Retinal pigment epithelial cell (primary cell): ENCODE results near the gene GIPC2.

Source experiments
- DNase-seq: peaks from one replicate; pipeline ENCODE4 v3.0.0-alpha.2; 2010; ENCODE audit warnings: low read depth
- H3K4me3 ChIP-seq: 2 replicates; pipeline ENCODE4 v1.5.1; 2011; ENCODE audit warnings: mild to moderate bottlenecking, low read length, control low read depth, moderate library complexity
- TF ChIP-seq, protein P1 (sequence below): conservative IDR thresholded peaks from 2 replicates; pipeline ENCODE4 v1.5.1; 2011; ENCODE audit warnings: low read depth, low read length, control low read depth, inconsistent platforms

Gene GIPC2

DNA sequence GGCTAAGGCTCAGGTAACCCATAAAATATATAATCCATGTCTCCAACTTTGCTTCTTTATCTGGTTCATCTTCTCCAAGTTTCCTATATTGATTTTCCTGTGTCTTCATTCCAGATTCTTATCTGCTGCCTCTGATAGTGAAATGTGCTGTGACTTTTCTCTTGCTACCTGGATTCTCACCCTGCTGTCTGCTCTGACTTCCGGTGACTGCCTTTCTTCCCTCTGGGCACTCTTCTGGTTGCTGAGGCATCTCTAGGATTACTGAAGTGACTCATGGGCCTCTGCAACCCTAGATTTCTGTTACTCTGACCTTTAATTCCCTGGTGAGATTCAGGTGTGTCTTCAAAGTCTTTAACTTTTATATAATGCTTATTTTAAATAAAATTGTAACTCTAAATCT, 46.9 kb downstream of the GIPC2 start:
- no peak overlapping the region for H3K4me3 ChIP-seq
- TF ChIP-seq, protein P1, sequence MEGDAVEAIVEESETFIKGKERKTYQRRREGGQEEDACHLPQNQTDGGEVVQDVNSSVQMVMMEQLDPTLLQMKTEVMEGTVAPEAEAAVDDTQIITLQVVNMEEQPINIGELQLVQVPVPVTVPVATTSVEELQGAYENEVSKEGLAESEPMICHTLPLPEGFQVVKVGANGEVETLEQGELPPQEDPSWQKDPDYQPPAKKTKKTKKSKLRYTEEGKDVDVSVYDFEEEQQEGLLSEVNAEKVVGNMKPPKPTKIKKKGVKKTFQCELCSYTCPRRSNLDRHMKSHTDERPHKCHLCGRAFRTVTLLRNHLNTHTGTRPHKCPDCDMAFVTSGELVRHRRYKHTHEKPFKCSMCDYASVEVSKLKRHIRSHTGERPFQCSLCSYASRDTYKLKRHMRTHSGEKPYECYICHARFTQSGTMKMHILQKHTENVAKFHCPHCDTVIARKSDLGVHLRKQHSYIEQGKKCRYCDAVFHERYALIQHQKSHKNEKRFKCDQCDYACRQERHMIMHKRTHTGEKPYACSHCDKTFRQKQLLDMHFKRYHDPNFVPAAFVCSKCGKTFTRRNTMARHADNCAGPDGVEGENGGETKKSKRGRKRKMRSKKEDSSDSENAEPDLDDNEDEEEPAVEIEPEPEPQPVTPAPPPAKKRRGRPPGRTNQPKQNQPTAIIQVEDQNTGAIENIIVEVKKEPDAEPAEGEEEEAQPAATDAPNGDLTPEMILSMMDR: no peak
- no peak for DNase-seq

DNA sequence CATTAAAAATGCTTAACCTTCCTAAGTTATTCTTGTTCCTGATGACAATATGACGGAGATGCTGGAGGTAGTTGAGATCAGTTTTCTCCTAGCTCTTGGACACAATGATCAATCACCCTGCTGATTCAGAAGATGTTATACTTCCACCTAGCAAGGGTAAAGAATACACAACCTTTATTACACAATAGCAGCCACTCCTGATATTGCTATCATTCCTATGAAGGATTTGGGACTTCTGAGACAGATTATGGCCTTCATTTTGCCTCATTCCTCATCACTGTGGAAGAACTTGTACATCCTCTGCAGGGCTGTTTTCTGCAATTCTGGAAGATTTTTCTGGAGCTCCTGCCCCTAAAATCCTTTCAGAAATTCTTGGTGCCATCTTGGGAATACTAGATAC, 47.8 kb downstream of the GIPC2 start:
- DNase-seq: no peak
- no peak overlapping the region for H3K4me3 ChIP-seq
- TF ChIP-seq, protein P1: no peak

GRCh38 chr1:78094639-78095038, 48.9 kb downstream of the GIPC2 start:
- no peak for DNase-seq
- TF ChIP-seq, protein P1: no peak
- H3K4me3 ChIP-seq: no peak overlapping the region

- H3K4me3 ChIP-seq: no peak overlapping the region
- DNase-seq: no peak
- TF ChIP-seq, protein P1: no peak
Measured at GRCh38 chr1:78095593-78095992, 49.8 kb downstream of the GIPC2 start.

DNA sequence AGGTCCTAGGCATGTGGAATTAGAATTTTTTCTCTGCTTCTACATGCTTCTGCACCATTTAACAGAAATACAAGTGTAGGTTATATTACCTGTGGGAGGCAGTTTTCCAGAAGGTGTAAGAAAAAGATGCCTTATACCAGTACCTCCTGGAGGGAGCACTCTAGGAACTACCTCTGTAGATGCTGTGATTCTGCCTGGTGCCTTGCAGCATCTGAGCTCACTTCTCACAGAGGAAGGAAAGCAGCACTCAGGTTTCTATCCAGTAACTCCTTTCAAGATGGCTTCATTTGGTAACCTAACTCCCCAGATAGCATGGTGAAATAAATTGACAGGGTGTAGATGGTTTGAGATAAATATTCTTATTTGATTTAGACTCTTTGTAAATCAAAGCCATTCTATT, 50.3 kb downstream of the GIPC2 start:
- DNase-seq: no peak
- H3K4me3 ChIP-seq: no peak overlapping the region
- TF ChIP-seq, protein P1: no peak

DNA sequence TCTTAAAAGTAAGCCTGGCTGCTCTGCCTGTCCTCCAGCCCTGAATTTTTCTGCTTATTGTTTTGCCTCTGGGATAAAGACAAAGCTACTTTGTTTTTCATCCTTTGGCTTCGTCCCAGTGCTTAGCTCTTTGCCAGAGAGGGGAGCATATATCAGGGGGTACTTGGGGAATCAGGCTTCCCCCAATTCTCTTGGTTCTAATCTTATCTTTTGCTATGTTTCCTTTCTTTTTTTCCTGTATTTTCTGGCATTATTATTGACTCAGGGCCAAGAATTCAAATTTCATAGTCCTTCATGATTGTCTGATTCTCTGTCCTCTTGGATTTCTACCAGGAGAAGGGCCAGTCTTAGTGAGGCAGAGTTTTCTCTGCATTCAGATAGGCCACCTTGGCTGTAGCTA, 51.2 kb downstream of the GIPC2 start:
- no peak overlapping the region for H3K4me3 ChIP-seq
- no peak for DNase-seq
- TF ChIP-seq, protein P1: no peak

- no peak for DNase-seq
- TF ChIP-seq, protein P1: no peak
- no peak overlapping the region for H3K4me3 ChIP-seq
Measured at GRCh38 chr1:78101051-78101450, 55.3 kb downstream of the GIPC2 start.
